H9 (cell line): ENCODE data around the gene C19orf73. TPM values are rescaled to one million over a fixed set of nuclear protein-coding genes. Genes with fewer than 3 reads are reported as not detected.

ENCODE experiments used
- DNase-seq: peaks from one replicate; pipeline ENCODE4 v3.0.0-alpha.2; 2017
- H2AFZ ChIP-seq: one replicate; pipeline ENCODE4 v1.6.1; 2013; ENCODE audit warnings: mild to moderate bottlenecking, low read length, control low read depth, moderate library complexity
- H2AK5ac ChIP-seq: 2 replicates; pipeline ENCODE4 v1.6.1; 2013; ENCODE audit warnings: low read length, control low read depth, mixed read lengths; ENCODE audit not compliant: insufficient read length
- H2BK120ac ChIP-seq: one replicate; pipeline ENCODE4 v1.6.1; 2013; ENCODE audit warnings: low read depth, mild to moderate bottlenecking, low read length, control low read depth, inconsistent platforms; ENCODE audit not compliant: poor library complexity, severe bottlenecking
- H2BK12ac ChIP-seq: 2 replicates; pipeline ENCODE4 v1.6.1; 2013; ENCODE audit warnings: low read length, control low read depth, mixed read lengths, low read depth; ENCODE audit not compliant: insufficient read length
- H2BK15ac ChIP-seq: 2 replicates; pipeline ENCODE4 v1.6.1; 2013; ENCODE audit warnings: low read depth, low read length, control low read depth
- H2BK20ac ChIP-seq: one replicate; pipeline ENCODE4 v1.6.1; 2013; ENCODE audit warnings: low read depth, mild to moderate bottlenecking, low read length, control low read depth, inconsistent platforms; ENCODE audit not compliant: poor library complexity, severe bottlenecking
- H2BK5ac ChIP-seq: 2 replicates; pipeline ENCODE4 v1.6.1; 2013; ENCODE audit warnings: low read length, control low read depth, mixed read lengths; ENCODE audit not compliant: insufficient read length
- H3K14ac ChIP-seq: 2 replicates; pipeline ENCODE4 v1.6.1; 2013; ENCODE audit warnings: low read length, control low read depth; ENCODE audit not compliant: insufficient read depth
- H3K18ac ChIP-seq: 2 replicates; pipeline ENCODE4 v1.6.1; 2013; ENCODE audit warnings: low read depth, mild to moderate bottlenecking, mixed read lengths, low read length, control low read depth; ENCODE audit not compliant: insufficient read length
- H3K23ac ChIP-seq: 2 replicates; pipeline ENCODE4 v1.6.1; 2013; ENCODE audit warnings: low read length, control low read depth, mixed read lengths, low read depth; ENCODE audit not compliant: insufficient read length
- H3K23me2 ChIP-seq: 2 replicates; pipeline ENCODE4 v1.6.1; 2013; ENCODE audit warnings: low read depth, mild to moderate bottlenecking, mixed read lengths, low read length, control low read depth; ENCODE audit not compliant: insufficient read length, poor library complexity, severe bottlenecking
- H3K27ac ChIP-seq: 2 replicates; pipeline ENCODE4 v1.5.1; 2013; ENCODE audit warnings: low read length, control low read depth, mixed read lengths, low read depth; ENCODE audit not compliant: insufficient read length
- H3K27me3 ChIP-seq: 2 replicates; pipeline ENCODE4 v1.6.1; 2013; ENCODE audit warnings: low read length, control low read depth, inconsistent platforms; ENCODE audit not compliant: insufficient read depth
- H3K4ac ChIP-seq: 2 replicates; pipeline ENCODE4 v1.6.1; 2013; ENCODE audit warnings: low read depth, mild to moderate bottlenecking, control low read depth, inconsistent platforms, low read length, moderate library complexity
- H3K4me1 ChIP-seq: 2 replicates; pipeline ENCODE4 v1.6.1; 2013; ENCODE audit warnings: low read length, control low read depth, inconsistent platforms; ENCODE audit not compliant: insufficient read depth
- H3K4me2 ChIP-seq: 2 replicates; pipeline ENCODE4 v1.6.1; 2013; ENCODE audit warnings: low read length, control low read depth, mixed read lengths; ENCODE audit not compliant: insufficient read length, insufficient read depth
- H3K56ac ChIP-seq: 2 replicates; pipeline ENCODE4 v1.6.1; 2013; ENCODE audit warnings: low read depth, mild to moderate bottlenecking, mixed read lengths, low read length, control low read depth; ENCODE audit not compliant: insufficient read length
- H3K79me1 ChIP-seq: 2 replicates; pipeline ENCODE4 v1.6.1; 2013; ENCODE audit warnings: low read depth, mild to moderate bottlenecking, moderate library complexity, low read length, control low read depth, inconsistent platforms; ENCODE audit not compliant: insufficient read depth, poor library complexity, severe bottlenecking
- H3K79me2 ChIP-seq: 2 replicates; pipeline ENCODE4 v1.6.1; 2013; ENCODE audit warnings: low read length, control low read depth, inconsistent platforms; ENCODE audit not compliant: insufficient read depth
- H3K9ac ChIP-seq: 2 replicates; pipeline ENCODE4 v1.6.1; 2013; ENCODE audit warnings: low read length, control low read depth, mixed read lengths; ENCODE audit not compliant: insufficient read length; ENCODE audit errors: extremely low read depth
- H3K9me3 ChIP-seq: one replicate; pipeline ENCODE4 v1.6.1; 2013; ENCODE audit warnings: low read depth, low read length, inconsistent platforms; ENCODE audit not compliant: control insufficient read depth
- H3T11ph ChIP-seq: one replicate; pipeline ENCODE4 v1.6.1; 2013; ENCODE audit warnings: mild to moderate bottlenecking, low read length, control low read depth, inconsistent platforms
- H4K20me1 ChIP-seq: one replicate; pipeline ENCODE4 v1.6.1; 2013; ENCODE audit not compliant: control insufficient read depth, insufficient read length, insufficient read depth
- H4K5ac ChIP-seq: 2 replicates; pipeline ENCODE4 v1.6.1; 2013; ENCODE audit warnings: low read depth, mild to moderate bottlenecking, mixed read lengths, low read length, control low read depth; ENCODE audit not compliant: insufficient read length
- H4K8ac ChIP-seq: replicated peaks from 2 replicates; pipeline ENCODE4 v1.6.1; 2013; ENCODE audit warnings: low read length, control low read depth, mixed read lengths, low read depth; ENCODE audit not compliant: insufficient read length
- H4K91ac ChIP-seq: 2 replicates; pipeline ENCODE4 v1.6.1; 2013; ENCODE audit warnings: low read depth, mild to moderate bottlenecking, moderate library complexity, mixed read lengths, low read length, control low read depth; ENCODE audit not compliant: insufficient read length
- H3K27ac Mint-ChIP-seq, 3 experiments: 2 replicates in 2 of 3; 3 replicates in 1 of 3; pipeline ENCODE4 v1.8.0; 2020 to 2021; ENCODE audit warnings: mixed read lengths in 3 of 3, mild to moderate bottlenecking in 1 of 3, moderate library complexity in 1 of 3
- H3K27me3 Mint-ChIP-seq: 2 replicates; pipeline ENCODE4 v1.8.0; 2021; ENCODE audit warnings: low read depth, mild to moderate bottlenecking, moderate library complexity, mixed read lengths
- H3K36me3 Mint-ChIP-seq, 3 experiments: 2 replicates in 2 of 3; 3 replicates in 1 of 3; pipeline ENCODE4 v1.8.0; 2020 to 2021; ENCODE audit warnings: low read depth in 3 of 3, mixed read lengths in 3 of 3; ENCODE audit not compliant: insufficient read depth in 1 of 3
- H3K4me1 Mint-ChIP-seq, 2 experiments: 2 replicates each; pipeline ENCODE4 v1.8.0; 2020; ENCODE audit warnings: mixed read lengths in 2 of 2
- H3K4me3 Mint-ChIP-seq, 2 experiments: 2 replicates in 1 of 2; 3 replicates in 1 of 2; pipeline ENCODE4 v1.8.0; 2020 to 2021; ENCODE audit warnings: mild to moderate bottlenecking in 2 of 2, mixed read lengths in 2 of 2, moderate library complexity in 1 of 2
- H3K9me3 Mint-ChIP-seq, 2 experiments: 2 replicates in 1 of 2; 3 replicates in 1 of 2; pipeline ENCODE4 v1.8.0; 2020; ENCODE audit warnings: mild to moderate bottlenecking in 2 of 2, mixed read lengths in 2 of 2, moderate library complexity in 1 of 2
- CTCF ChIP-seq: fragments of 200-600 bp; sonication (generic); conservative IDR thresholded peaks from 3 replicates; pipeline ENCODE4 v1.8.0; 2021; ENCODE audit warnings: antibody characterized with exemption, mild to moderate bottlenecking
- WGBS: extraction: QIAGEN DNeasy Blood & Tissue Kit; methylation state at CpG from one replicate; pipeline ENCODE4 v1.1.7; 2013; ENCODE audit warnings: missing lambda C conversion rate, low lambda C conversion rate, mixed read lengths; ENCODE audit not compliant: insufficient read length; ENCODE audit errors: extremely low coverage; 5-methylcytosine and 5-hydroxymethylcytosine counted together
- total RNA-seq: library from RNA; stranded (reverse); gene quantifications from 2 replicates; pipeline ENCODE4 v1.2.1, GENCODE V29; 2021

The C19orf73 gene
- total RNA-seq, 1 experiment from 2014 or later: 1.1 TPM

- WGBS: no CpG with 5 or more reads among the region's 3 CpGs
- DNase-seq: no peak
- H4K20me1 ChIP-seq: no peaks in the 10 kb centered on the region
Observed at GRCh38 chr19:49110567-49110966, 8.4 kb downstream of the C19orf73 start.

More at GRCh38 chr19:49110567-49110966, 8.4 kb downstream of the C19orf73 start:
- Histone ChIP-seq H3K4ac (no peak overlapping the region), H3K4me1 (no peaks in the 10 kb centered on the region), H3K14ac (no peak overlapping the region), H2AFZ (no peak overlapping the region), H3K27me3 (no peaks in the 10 kb centered on the region), H2BK120ac (no peak overlapping the region), H3K56ac (no peak overlapping the region), H3K9ac (no peak overlapping the region), H3K79me2 (no peaks in the 10 kb centered on the region), H3T11ph (no peak overlapping the region), H2BK20ac (no peak overlapping the region), H3K27ac (no peak overlapping the region), H2BK12ac (no peak overlapping the region), H3K23me2 (no peaks in the 10 kb centered on the region), H4K5ac (no peak overlapping the region), H2BK15ac (no peak overlapping the region), H3K23ac (no peak overlapping the region), H3K18ac (no peak overlapping the region), H2BK5ac (no peak overlapping the region), H4K8ac (no peak overlapping the region), H4K91ac (no peak overlapping the region), H3K79me1 (no peaks in the 10 kb centered on the region), H2AK5ac (no peak overlapping the region), H3K9me3 (no peaks in the 10 kb centered on the region), H3K4me2 (no peak overlapping the region)
- H3K27ac Mint-ChIP-seq: peak overlapping the region in 1 of 3 experiments; percentile 75; a peak in 1 of 7 replicates
- peaks cover 0 to 2% of the 10 kb centered on the region in 2 experiments; a peak in 2 of 5 replicates for H3K9me3 Mint-ChIP-seq
- peaks cover 6% of the 10 kb centered on the region for H3K27me3 Mint-ChIP-seq
- H3K4me3 Mint-ChIP-seq: no peak overlapping the region
- peaks cover 17 to 33% of the 10 kb centered on the region in 2 experiments for H3K4me1 Mint-ChIP-seq
- H3K36me3 Mint-ChIP-seq: peaks cover 25 to 37% (median 36%) of the 10 kb centered on the region in 3 experiments
- no peak for TF ChIP-seq CTCF
